Loucy (cell line): ENCODE results near the gene RPL27.

Experiments used
- EZH2phosphoT487 ChIP-seq: fragments of 200-600 bp; IDR thresholded peaks from 2 replicates; pipeline ENCODE4 v1.6.1; 2018; ENCODE audit warnings: antibody characterized with exemption, mild to moderate bottlenecking, moderate library complexity, borderline replicate concordance
- TF ChIP-seq, protein P1 (sequence below): fragments of 200-600 bp; sonication (generic); conservative IDR thresholded peaks from 2 replicates; pipeline ENCODE4 v1.5.1; 2014; ENCODE audit warnings: mild to moderate bottlenecking, antibody characterized with exemption, low read length

DNA sequence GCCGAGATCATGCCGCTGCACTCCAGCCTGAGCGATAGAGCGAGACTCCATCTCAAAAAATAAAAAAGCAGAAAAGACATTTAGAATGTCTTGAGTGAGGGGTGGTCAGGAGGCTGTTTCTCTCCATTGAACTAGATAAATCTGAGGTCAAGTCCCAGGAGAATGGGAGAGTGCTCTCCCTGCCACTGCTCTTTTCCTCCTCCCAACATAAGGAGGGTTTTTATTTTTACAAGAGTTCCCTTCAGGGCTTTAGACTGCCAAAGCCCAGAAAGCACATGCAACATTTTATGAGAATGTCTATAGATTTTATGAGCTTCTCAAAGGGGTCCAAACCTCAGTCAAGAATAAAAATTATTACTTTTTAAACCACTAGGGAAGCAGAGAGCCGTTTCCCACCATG, 28.4 kb downstream of the RPL27 start:
- TF ChIP-seq, protein P1, sequence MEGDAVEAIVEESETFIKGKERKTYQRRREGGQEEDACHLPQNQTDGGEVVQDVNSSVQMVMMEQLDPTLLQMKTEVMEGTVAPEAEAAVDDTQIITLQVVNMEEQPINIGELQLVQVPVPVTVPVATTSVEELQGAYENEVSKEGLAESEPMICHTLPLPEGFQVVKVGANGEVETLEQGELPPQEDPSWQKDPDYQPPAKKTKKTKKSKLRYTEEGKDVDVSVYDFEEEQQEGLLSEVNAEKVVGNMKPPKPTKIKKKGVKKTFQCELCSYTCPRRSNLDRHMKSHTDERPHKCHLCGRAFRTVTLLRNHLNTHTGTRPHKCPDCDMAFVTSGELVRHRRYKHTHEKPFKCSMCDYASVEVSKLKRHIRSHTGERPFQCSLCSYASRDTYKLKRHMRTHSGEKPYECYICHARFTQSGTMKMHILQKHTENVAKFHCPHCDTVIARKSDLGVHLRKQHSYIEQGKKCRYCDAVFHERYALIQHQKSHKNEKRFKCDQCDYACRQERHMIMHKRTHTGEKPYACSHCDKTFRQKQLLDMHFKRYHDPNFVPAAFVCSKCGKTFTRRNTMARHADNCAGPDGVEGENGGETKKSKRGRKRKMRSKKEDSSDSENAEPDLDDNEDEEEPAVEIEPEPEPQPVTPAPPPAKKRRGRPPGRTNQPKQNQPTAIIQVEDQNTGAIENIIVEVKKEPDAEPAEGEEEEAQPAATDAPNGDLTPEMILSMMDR = no peak
- no peak for TF ChIP-seq EZH2phosphoT487
